GM23248 (cell line): ENCODE data around the gene SMARCD2.

Experiments
- EZH2 ChIP-seq: fragments of 200-600 bp; sonication (generic); IDR thresholded peaks from 2 replicates; pipeline ENCODE4 v1.6.1; 2018; ENCODE audit warnings: antibody characterized with exemption, mild to moderate bottlenecking; ENCODE audit not compliant: insufficient read depth, poor library complexity, severe bottlenecking
- EZH2phosphoT487 ChIP-seq: fragments of 200-600 bp; sonication (generic); IDR thresholded peaks from 2 replicates; pipeline ENCODE4 v1.6.1; 2018; ENCODE audit warnings: antibody characterized with exemption, moderate library complexity, mild to moderate bottlenecking, low read depth; ENCODE audit not compliant: insufficient read depth

DNA sequence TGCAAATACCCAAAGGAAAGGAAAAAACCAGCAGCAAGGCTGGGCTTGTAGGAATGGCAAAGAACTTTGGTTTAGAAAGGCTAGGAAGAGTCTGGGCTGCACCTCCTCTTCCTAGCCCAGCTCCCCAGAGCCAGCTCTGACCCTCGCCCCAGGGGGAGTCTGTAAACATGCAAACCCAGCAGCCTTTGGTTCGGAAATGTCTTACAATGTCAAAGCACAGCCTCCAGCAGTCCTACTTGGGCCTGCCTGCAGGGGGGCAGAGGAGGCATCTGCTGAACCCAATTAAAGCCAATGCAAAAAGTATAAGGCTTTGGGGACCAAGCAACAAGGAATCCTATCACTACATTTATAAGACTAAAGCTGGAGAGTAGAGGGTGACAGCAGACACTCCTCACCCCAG lies 10.0 kb downstream of the SMARCD2 start:
- TF ChIP-seq EZH2 (no peak), EZH2phosphoT487 (no peak)
